RCC 7860 (cell line): ENCODE data around the gene ARSJ.
A peak's percentile ranks its signal among the peaks of the same experiment; 100 is the strongest.
"Not testable (repeated sequence)": the region's sequence is repeated elsewhere in the genome, so short reads cannot be mapped to it uniquely, and the experiment has no call there.

Experiments
- DNase-seq: peaks from one replicate; pipeline ENCODE4 v3.0.0-alpha.2; 2015; ENCODE audit warnings: low spot score
- FAIRE-seq: peaks from 2 replicates; lab custom pipeline; 2012; peaks lifted over from hg19 to GRCh38; lab: Jason Lieb, UNC

Gene ARSJ

GRCh38 chr4:113959539-113959937, 19.9 kb downstream of the ARSJ start:
- DNase-seq (no peak), FAIRE-seq (no peak)

GRCh38 chr4:113958766-113959538, 20.5 kb downstream of the ARSJ start:
- DNase-seq (peak; percentile 98), FAIRE-seq (peak; percentile 99)

DNA sequence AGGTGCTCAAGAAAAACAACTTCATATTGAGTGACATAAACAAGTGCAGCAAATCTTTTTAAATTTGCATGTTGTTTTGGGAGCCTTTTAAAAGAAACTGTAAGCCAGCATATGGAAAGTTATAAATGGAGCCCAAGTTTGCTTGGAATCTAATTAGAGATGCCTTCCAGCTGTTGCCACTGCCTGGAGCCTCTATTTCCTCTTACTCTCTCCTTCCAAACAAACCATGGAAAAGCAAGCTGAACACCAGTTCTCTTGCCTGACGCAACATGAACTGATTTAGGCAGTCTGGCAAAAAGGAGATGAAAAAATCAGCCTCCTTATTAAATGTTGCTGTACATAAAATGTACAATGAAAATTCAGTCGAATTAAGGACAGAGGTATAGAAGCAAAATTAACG, 21.5 kb downstream of the ARSJ start:
- DNase-seq: no peak
- FAIRE-seq: no peak

DNA sequence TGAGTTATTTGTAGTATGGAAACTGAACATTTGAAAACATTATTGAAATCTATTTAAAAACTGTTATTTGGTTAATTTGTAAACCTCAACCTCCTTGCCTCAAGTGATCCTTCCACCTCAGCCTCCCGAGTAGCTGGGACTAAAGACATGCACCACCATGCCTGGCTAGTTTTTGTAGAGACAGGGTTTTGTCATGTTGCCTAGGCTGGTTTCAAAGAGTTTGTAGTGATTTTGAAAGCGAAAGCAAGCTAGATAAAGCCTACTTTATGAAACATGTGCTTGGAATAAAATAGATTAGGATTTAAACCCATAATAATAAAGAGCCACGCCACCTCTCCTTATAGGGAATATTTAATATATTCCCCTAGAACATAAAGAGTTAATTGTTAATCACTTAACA, 23.5 kb downstream of the ARSJ start:
- FAIRE-seq: peak; percentile 23
- DNase-seq: no peak

DNA sequence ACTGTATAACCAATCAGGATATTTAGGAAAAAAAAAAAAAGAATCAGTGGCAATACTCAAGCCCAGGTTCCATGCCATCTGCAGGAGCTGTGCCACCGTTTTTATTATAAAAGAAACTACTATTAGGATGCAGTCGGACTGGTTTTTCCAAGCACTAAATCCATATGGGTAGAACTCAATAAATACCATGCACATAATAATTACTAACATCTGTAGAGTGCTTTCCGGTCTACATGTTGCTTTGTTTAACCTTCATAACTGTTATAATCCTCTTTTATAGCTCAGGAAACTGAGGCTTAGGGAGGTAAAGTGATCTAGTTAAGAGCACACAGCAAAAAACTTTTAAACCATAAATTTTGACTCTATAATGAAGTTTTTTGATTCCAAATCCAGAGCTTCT, 24.0 kb downstream of the ARSJ start:
- DNase-seq: no peak
- no peak for FAIRE-seq

DNA sequence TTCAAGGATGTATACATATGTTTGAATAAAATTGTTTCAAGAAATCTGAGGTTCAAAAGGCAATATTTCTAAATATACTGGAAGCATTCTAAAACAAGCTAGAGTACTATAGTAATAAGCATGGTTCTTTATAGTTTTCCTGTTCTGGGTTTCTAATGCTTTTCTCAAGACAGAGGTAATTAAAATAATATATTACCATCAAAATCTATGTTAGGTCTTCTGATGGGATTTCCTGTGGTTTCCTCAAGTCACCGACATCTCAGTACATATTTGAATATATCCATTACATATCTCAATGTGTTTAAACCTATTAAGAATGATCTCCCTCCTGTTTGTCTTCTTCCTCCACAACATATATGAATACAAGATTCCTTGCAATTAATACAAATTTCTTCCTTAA, 25.6 kb downstream of the ARSJ start:
- DNase-seq: no peak
- no peak for FAIRE-seq

- FAIRE-seq: peak; percentile 20
- DNase-seq: no peak
These were observed 26.9 kb downstream of the ARSJ start for GRCh38 chr4:113952452-113953029.

- DNase-seq: no peak
These were observed 28.2 kb downstream of the ARSJ start for GRCh38 chr4:113951263-113951662.

GRCh38 chr4:113950207-113950606, 29.2 kb downstream of the ARSJ start:
- DNase-seq: no peak
- FAIRE-seq: no peak

More at GRCh38 chr4:113951263-113951662, 28.2 kb downstream of the ARSJ start:
- no peak for FAIRE-seq

- DNase-seq (no peak), FAIRE-seq (no peak)
These were observed 32.0 kb downstream of the ARSJ start for GRCh38 chr4:113947484-113947883.

DNA sequence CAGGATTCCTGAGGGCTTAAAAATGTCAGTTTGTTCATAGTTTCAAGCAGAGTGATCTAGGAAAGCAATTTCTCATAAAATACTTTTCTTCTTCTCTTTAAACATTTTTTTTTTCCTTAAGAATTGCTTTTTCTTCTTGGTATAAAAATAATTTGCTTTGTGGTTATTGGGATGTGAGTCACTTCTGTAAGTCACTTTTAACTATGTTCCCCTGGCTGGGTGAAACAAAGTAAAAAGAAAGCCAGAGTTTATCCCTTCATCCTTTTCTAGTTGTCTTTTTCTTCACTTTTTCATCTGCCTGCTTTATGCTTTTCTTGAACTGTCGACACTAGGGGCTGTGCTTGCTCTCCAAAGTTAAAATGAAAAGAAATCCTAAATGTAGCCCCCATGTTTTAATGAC, 33.5 kb downstream of the ARSJ start:
- DNase-seq: no peak
- FAIRE-seq: peak; percentile 83

DNA sequence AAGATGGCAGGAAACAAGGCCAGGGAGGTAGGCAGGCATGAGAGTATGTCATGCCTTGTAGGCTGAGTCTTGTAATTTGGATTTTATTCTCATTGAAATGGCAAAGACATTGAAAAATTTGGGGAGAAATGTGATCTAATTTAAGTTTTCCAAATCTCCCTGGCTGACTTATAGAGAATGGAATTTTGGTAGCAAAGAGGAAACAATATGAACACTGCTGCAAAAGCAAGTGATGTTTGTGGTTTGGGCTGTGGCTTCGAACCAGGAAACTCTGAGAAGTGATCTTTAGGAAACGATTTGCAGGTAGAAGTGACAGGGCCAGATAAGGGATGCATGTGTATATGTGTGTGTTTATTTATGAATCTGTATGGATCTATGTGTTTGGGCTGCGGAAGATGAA, 35.6 kb downstream of the ARSJ start:
- DNase-seq (no peak), FAIRE-seq (no peak)

DNA sequence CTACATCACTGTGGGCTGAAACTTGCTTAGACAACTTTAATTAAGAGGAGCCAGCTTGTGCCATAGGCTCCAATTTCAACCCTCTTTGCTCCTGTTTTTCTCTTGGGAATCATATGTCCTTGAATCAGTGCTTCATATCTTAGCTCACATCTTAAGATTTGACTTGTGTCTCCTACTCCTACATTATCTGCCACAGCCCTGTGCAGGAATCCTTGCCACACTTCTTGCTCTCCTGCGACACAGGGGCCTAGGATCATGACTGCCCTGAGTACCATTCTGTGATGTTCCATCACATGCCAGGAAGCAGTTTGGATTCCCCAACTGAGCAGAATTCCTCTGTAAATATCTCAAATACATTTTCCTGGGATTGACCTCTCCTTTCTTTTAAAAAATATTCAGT, 36.4 kb downstream of the ARSJ start:
- DNase-seq (no peak), FAIRE-seq (no peak)

DNA sequence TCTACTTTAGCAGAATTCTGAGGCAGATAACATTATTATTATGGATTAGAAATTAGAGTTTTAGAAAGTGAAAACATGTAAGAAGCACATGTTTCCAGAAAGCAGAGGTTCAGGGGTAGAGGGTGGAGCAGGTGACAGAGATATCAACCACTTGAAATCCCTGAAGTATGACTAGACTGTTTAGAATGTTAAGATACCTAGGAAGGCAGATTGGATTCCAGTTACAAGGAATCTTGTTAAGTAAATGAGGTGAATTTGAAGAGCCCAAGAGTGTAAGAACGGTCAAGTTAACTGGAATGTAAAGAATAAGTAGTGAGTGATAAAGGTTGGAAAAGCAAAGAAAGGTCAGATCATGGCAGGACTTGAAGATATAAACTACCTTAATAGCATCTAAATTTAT, 37.6 kb downstream of the ARSJ start:
- DNase-seq (no peak), FAIRE-seq (no peak)

GRCh38 chr4:113940103-113940502, 39.3 kb downstream of the ARSJ start:
- DNase-seq, FAIRE-seq: not testable (repeated sequence)

GRCh38 chr4:113935190-113935589, 44.3 kb downstream of the ARSJ start:
- DNase-seq (no peak), FAIRE-seq (no peak)

GRCh38 chr4:113924706-113925105, 54.7 kb downstream of the ARSJ start:
- not testable (repeated sequence) for FAIRE-seq, DNase-seq

DNA sequence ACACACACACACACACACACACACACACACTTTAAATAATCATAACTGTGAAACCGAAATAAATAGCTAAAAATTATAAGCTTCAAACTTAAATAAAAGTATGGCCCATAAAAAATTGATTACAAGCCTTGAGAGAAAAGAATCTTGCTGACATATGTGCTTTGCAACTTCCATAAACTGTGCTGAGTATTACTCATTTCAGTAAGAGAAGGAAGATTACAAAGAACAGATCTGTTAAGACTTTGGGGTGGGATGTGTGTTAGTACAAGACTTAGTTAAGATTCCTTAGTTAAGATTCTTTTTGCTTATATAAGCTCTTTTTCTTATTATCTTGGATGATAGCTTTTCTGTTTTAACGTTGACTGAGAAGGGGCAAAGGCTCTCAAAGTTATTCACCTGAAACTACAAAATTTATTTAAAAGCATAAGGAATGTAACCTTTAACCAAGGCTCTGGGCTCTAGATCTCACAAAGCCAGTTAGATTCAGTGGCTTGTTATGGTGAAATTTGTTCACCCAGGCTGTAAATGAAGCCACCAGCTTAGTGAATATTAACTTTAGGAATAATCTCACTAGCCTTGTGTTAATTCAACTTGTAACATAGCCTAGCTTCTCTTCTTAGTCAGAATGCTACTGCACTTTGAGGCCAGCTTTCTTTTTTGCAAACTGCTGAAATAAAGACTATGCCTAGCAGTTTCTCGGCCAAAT, 58.2 kb downstream of the ARSJ start:
- DNase-seq (peak; percentile 18), FAIRE-seq (peak; percentile 85)

DNA sequence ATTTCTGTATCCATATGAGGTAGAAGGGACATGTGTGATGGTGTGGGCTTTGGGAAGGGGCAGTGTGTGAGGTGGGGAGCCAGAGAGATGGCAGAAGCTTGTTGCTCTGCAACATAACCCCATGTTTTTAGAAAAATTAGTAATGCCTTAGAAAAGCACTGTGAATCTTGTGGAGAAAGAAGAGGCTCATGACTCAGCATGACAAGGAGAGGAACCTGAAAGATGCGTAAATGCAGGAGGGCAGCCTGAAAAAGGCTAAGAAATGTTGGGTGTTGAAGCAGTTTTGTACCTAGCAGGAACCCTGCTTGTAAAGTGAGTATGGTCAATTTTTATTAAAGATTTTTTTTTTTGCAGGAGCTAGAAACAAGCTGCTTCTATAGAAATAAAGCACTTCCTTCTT, 59.8 kb downstream of the ARSJ start:
- DNase-seq (peak; percentile 23), FAIRE-seq (no peak)

GRCh38 chr4:113919145-113919544, 60.3 kb downstream of the ARSJ start:
- FAIRE-seq (no peak), DNase-seq (no peak)

DNA sequence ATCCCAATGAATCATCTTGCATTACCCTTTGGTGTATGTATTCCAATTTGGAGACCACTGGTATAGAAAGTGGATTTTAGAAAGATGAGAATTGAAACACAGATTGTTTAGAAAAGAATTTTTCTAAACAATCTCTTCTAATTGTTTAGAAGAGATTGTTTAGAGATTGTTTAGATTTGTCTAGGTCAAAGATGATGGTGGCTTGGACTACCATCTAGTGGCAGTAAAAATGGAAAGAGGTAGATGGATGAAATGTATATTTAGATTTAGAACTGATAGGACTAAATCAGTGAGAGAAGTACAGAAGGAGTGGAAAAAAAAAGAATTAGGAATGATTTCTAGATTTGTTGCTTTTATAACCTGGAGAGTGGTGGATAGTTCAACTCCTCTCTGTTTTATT, 70.6 kb downstream of the ARSJ start:
- no peak for DNase-seq
- FAIRE-seq: no peak

DNA sequence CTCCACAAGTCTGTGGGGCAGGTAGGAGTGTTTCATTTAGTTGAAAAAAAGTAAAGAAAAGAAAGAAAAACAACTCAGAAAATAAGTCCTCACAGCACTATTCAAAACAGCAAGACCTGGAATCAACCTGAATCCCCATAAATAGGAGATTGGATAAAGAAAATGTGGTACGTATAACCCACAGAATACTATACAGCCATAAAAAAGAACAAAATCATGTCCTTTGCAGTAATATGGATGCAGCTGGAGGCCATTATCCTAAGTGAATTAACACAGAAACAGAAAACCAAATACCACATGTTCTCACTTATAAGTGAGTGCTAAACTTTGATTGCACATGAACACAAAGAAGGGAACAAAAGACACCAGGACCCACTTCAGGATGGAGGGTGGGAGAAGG, 71.9 kb downstream of the ARSJ start:
- FAIRE-seq: no peak
- DNase-seq: no peak
